Subcutaneous abdominal adipose tissue (tissue), 5 donors: Measurements from ENCODE around the gene L1CAM.
"Not testable (repeated sequence)": the region's sequence is repeated elsewhere in the genome, so short reads cannot be mapped to it uniquely, and the experiment has no call there.

Source experiments
- H3K27ac ChIP-seq: one replicate; pipeline ENCODE4 v1.7.0; 2013; ENCODE audit warnings: low read depth, mild to moderate bottlenecking, inconsistent platforms, low read length, moderate library complexity
- H3K27me3 ChIP-seq, 5 donors: one replicate each; pipeline ENCODE4 v1.7.0; 2013; ENCODE audit warnings: low read length in 5 of 5, inconsistent platforms in 1 of 5; ENCODE audit not compliant: control insufficient read depth in 5 of 5, insufficient read depth in 4 of 5
- H3K36me3 ChIP-seq, 5 donors: one replicate each; pipeline ENCODE4 v1.7.0; 2013; ENCODE audit warnings: low read length in 5 of 5; ENCODE audit not compliant: control insufficient read depth in 5 of 5, insufficient read depth in 5 of 5
- H3K4me1 ChIP-seq, 5 donors: one replicate each; pipeline ENCODE4 v1.7.0; 2013; ENCODE audit warnings: low read length in 5 of 5, mild to moderate bottlenecking in 3 of 5, moderate library complexity in 1 of 5; ENCODE audit not compliant: control insufficient read depth in 5 of 5, insufficient read depth in 5 of 5
- H3K4me3 ChIP-seq, 5 donors: one replicate each; pipeline ENCODE4 v1.7.0; 2013; ENCODE audit warnings: low read length in 5 of 5, low read depth in 1 of 5
- H3K9ac ChIP-seq, 5 donors: one replicate each; pipeline ENCODE4 v1.7.0; 2013; ENCODE audit warnings: low read length in 5 of 5, mild to moderate bottlenecking in 4 of 5, moderate library complexity in 3 of 5
- H3K9me3 ChIP-seq, 5 donors: one replicate each; pipeline ENCODE4 v1.7.0; 2013; ENCODE audit warnings: low read length in 5 of 5; ENCODE audit not compliant: control insufficient read depth in 5 of 5
- donor health status: healthy.
- donor health status: healthy.
- donor health status: healthy.
- donor health status: healthy.
- donor health status: healthy.

L1CAM gene

GRCh38 chrX:153827016-153827415 lies 59.0 kb downstream of the L1CAM start:
- Histone ChIP-seq H3K4me3 (no peak overlapping the region), H3K27me3 (peaks cover 24 to 59% (median 51%) of the 10 kb centered on the region in 5 donors), H3K4me1 (peaks cover 0 to 17% (median 6%) of the 10 kb centered on the region in 5 donors), H3K27ac (no peak overlapping the region), H3K36me3 (no peaks in the 10 kb centered on the region), H3K9ac (no peak overlapping the region), H3K9me3 (peaks cover 0 to 5% (median 0%) of the 10 kb centered on the region in 5 donors)

DNA sequence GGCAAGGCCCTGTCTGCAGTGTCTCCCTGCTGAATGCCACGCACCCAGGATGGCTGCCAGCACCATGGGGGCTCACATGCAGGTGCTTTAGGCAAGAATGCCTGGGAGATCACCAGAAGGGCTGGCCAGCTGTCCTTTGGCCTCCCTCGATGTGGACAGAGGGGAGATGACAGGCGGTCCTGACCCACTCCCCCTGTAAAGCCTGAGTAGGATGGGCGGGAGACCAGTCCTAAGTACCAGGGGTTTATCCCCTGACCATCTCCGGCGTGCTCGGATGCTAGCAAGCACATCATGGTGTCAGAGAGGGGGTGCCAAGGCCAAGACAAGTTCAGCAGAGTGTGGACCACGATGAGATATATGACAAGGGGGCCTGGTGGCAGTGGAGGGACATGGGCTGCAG lies 60.9 kb downstream of the L1CAM start:
- H3K27me3 ChIP-seq, result peaks cover 20 to 52% (median 49%) of the 10 kb centered on the region in 5 donors

DNA sequence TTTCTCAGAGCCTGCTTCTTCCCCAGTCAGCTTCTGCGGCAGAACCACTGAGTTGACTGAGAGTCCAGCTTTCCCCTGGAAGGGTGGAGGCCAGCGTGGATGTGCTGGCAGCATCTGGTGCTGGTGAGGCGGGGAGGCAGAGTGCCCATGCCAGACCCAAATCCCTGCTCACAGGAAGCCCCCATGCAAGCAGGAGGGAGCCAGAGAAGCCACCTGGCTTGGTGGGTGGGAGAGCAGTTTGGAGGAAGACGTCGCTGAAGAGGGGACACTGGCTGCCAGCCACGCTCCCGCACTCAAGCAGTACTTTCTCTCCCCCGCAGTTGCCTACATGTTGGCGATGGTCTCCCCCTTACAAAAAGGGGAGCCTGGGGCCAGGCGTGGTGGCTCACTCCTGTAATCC lies 61.6 kb downstream of the L1CAM start:
- no peak overlapping the region for H3K9ac ChIP-seq
- H3K36me3 ChIP-seq, result no peaks in the 10 kb centered on the region
- H3K4me3 ChIP-seq, result no peak overlapping the region
- peaks cover 0 to 12% (median 6%) of the 10 kb centered on the region in 5 donors for H3K4me1 ChIP-seq
- H3K9me3 ChIP-seq, result peaks cover 0 to 5% (median 0%) of the 10 kb centered on the region in 5 donors
- no peak overlapping the region for H3K27ac ChIP-seq
- peaks cover 26 to 53% (median 51%) of the 10 kb centered on the region in 5 donors for H3K27me3 ChIP-seq

More for the DNA sequence above, 60.9 kb downstream of the L1CAM start:
- Histone ChIP-seq H3K4me3 (no peak overlapping the region), H3K36me3 (no peaks in the 10 kb centered on the region), H3K9ac (no peak overlapping the region), H3K9me3 (peaks cover 0 to 5% (median 0%) of the 10 kb centered on the region in 5 donors), H3K4me1 (peaks cover 0 to 16% (median 6%) of the 10 kb centered on the region in 5 donors), H3K27ac (no peak overlapping the region)

- Histone ChIP-seq H3K27ac (no peak overlapping the region), H3K9ac (no peak overlapping the region), H3K4me3 (no peak overlapping the region), H3K4me1 (peaks cover 0 to 12% (median 6%) of the 10 kb centered on the region in 5 donors), H3K9me3 (no peaks in the 10 kb centered on the region), H3K27me3 (peaks cover 23 to 45% (median 41%) of the 10 kb centered on the region in 5 donors), H3K36me3 (no peaks in the 10 kb centered on the region)
Observed at GRCh38 chrX:153821066-153821465, 64.9 kb downstream of the L1CAM start.

GRCh38 chrX:153820601-153821000 lies 65.4 kb downstream of the L1CAM start:
- no peak overlapping the region for H3K27ac ChIP-seq

DNA sequence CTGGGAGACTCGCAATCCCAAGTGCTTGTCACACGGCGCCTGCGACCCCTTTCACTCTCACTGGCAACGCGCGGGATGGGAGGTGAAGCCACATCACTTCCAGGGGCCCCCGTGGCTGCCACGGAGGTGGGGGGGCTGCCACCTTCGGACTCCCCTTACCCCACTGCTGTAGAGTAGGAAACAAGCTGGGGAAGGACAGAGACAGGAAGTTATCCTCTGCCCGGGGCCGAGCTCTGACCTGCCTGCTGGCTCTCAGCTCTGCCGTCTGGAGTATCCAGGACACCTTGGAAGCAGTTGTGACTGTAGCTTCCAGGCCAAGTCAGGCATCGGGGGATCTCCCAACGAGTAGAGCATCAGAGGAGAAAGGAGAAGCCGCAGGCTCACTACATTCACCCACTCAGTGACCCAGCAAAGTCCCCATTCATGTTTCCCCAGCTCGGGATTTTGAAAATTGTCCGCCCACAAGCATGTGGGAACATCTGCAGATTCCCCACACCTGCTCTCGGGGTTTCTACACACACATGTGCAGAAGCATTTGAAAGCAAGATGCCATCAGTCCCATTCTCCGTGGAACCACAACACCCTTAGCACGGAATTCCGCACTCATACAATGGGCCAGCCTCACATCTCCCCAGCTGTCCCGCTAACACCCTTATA lies 66.5 kb downstream of the L1CAM start:
- H3K36me3 ChIP-seq, result no peaks in the 10 kb centered on the region
- no peak overlapping the region for H3K27ac ChIP-seq
- peaks cover 14 to 38% (median 36%) of the 10 kb centered on the region in 5 donors for H3K27me3 ChIP-seq
- no peak overlapping the region for H3K9ac ChIP-seq
- H3K9me3 ChIP-seq, result no peaks in the 10 kb centered on the region
- peaks cover 0 to 17% (median 9%) of the 10 kb centered on the region in 5 donors for H3K4me1 ChIP-seq
- peak overlapping the region in 4 of 5 donors; percentile 31 to 60 (median 45) for H3K4me3 ChIP-seq

More at GRCh38 chrX:153820601-153821000, 65.4 kb downstream of the L1CAM start:
- H3K4me1 ChIP-seq, result peaks cover 0 to 12% (median 6%) of the 10 kb centered on the region in 5 donors
- H3K4me3 ChIP-seq, result no peak overlapping the region
- no peaks in the 10 kb centered on the region for H3K9me3 ChIP-seq
- H3K9ac ChIP-seq, result no peak overlapping the region
- no peaks in the 10 kb centered on the region for H3K36me3 ChIP-seq
- peaks cover 23 to 44% (median 41%) of the 10 kb centered on the region in 5 donors for H3K27me3 ChIP-seq

- H3K36me3 ChIP-seq, result no peaks in the 10 kb centered on the region
- H3K27me3 ChIP-seq, result peaks cover 11 to 32% (median 30%) of the 10 kb centered on the region in 5 donors
- peak overlapping the region in 4 of 5 donors; percentile 31 to 60 (median 45) for H3K4me3 ChIP-seq
- H3K4me1 ChIP-seq, result peaks cover 0 to 17% (median 9%) of the 10 kb centered on the region in 5 donors
- no peak overlapping the region for H3K27ac ChIP-seq
- no peaks in the 10 kb centered on the region for H3K9me3 ChIP-seq
- no peak overlapping the region for H3K9ac ChIP-seq
Observed at GRCh38 chrX:153818571-153819383, 67.2 kb downstream of the L1CAM start.

DNA sequence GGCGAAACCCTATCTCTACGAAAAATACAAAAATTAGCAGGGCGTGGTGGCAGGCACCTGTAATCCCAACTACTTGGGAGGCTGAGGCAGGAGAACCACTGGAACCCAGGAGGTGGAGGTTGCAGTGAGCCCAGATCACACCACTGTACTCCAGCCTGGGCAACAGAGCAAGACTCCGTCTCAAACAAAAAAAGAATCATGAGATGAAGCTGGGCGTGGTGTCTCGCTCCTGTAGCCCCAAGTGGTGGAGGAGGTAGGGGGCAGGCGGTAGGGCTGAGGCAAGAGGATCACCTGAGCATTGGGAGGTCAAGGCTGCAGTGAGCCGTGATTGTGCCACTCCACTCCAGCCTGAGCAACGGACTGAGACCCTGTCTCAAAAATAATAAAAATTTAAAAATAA lies 67.9 kb downstream of the L1CAM start:
- not testable (repeated sequence) for H3K36me3 ChIP-seq, H3K4me3 ChIP-seq, H3K9ac ChIP-seq, H3K27ac ChIP-seq, H3K9me3 ChIP-seq
- Histone ChIP-seq H3K4me1 (peaks cover 0 to 17% (median 9%) of the 10 kb centered on the region in 5 donors), H3K27me3 (peaks cover 11 to 34% (median 26%) of the 10 kb centered on the region in 5 donors)

DNA sequence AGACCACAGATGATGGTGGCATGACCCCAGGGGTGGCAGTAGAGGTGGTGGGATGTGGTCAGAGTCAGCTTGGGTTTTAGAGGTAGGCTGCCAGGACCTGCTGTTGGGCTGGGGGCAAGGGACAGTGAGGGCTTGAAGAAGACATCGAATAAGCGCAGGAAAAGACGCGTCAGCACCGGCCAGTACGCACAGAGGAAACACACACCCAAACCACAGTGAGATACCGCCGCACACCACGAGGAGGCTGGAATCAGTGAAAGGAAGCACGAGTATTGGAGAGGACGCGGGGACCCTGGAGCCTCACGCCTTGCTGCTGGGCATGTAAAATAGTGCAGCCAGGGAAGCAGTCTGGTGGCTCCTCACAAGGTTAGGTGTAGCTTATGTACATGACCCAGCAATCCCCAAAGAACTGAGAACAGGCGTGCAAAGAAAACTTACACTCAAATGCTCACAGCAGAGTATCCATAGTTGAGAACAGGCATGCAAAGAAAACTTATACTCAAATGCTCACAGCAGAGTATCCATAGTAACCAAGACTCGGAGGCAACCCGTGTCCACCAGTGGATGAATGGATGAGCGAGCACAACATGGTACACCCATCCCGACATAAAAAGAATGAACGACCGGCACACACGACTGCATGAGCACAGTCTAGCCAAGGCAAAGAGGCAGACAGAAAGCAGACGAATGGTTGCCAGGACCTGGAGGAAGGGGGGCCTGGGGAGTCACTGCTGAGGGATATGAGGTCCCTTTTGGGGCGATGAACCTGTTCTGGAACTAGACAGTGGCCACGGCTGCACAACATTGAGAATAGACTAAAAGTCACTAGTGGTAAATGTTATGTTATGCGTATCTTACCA lies 68.9 kb downstream of the L1CAM start:
- Histone ChIP-seq H3K27ac (no peak overlapping the region), H3K36me3 (no peaks in the 10 kb centered on the region), H3K9ac (no peak overlapping the region), H3K4me1 (peaks cover 0 to 17% (median 9%) of the 10 kb centered on the region in 5 donors), H3K9me3 (peaks cover 0 to 3% (median 0%) of the 10 kb centered on the region in 5 donors), H3K4me3 (no peak overlapping the region), H3K27me3 (peaks cover 18 to 40% (median 28%) of the 10 kb centered on the region in 5 donors)
